ENCODE measurements around the gene SDF4. TPM values are rescaled to one million over a fixed set of nuclear protein-coding genes. Genes with fewer than 3 reads are reported as not detected.

The SDF4 gene
- total and polyA plus RNA-seq, 2 of the 13 experiments (the other 11 are each of a cell fraction or from before 2014, with no cell fraction given) = 80.8 to 107 TPM

GRCh38 chr1:1259951-1260600 is 28.3 kb upstream of the SDF4 start:
- intact Hi-C loops (cut with micrococcal nuclease; ENCODE audit: unreplicated experiment) = no loop called here
- H3K27ac ChIP-seq (ENCODE audit: extremely low read length, insufficient read depth, low read length) = no peak overlapping the region
- FAIRE-seq = no peak
- in situ Hi-C loops (cut with HindIII; ENCODE audit: extremely low pct_ligation_motif_present, low pct_unique_long_range_greater_than_20kb) = no loop called here
- H3K27me3 ChIP-seq (ENCODE audit: control insufficient read depth in 1 of 2, insufficient read depth in 2 of 2, low read length in 2 of 2) = no peaks in the 10 kb centered on the region
- DNase-seq (ENCODE audit: low spot score) = no peak
- no peak for ATAC-seq
- TF ChIP-seq FOXC1 (CRISPR knock-in tag; IDR thresholded peaks at IDR 0.05; ENCODE audit: borderline replicate concordance) (no peak), NAIF1 (CRISPR knock-in tag; IDR thresholded peaks at IDR 0.05; ENCODE audit: borderline replicate concordance) (no peak), MED1 (CRISPR knock-in tag; IDR thresholded peaks at IDR 0.05) (no peak), ZNF75D (CRISPR knock-in tag; IDR thresholded peaks at IDR 0.05; ENCODE audit: borderline replicate concordance) (no peak), HMG20B (CRISPR knock-in tag; conservative IDR thresholded peaks at IDR 0.05) (no peak), ZNF580 (CRISPR knock-in tag; IDR thresholded peaks at IDR 0.05; ENCODE audit: borderline replicate concordance, low read depth) (no peak), ZEB1 (IDR thresholded peaks at IDR 0.05; ENCODE audit: insufficient replicate concordance, low read depth) (no peak), DNMT3B (CRISPR knock-in tag; conservative IDR thresholded peaks at IDR 0.05) (no peak), CAMTA2 (CRISPR knock-in tag; IDR thresholded peaks at IDR 0.05; ENCODE audit: borderline replicate concordance) (no peak), SMYD3 (CRISPR knock-in tag; IDR thresholded peaks at IDR 0.05) (no peak), ZC3H4 (CRISPR knock-in tag; IDR thresholded peaks at IDR 0.05; ENCODE audit: borderline replicate concordance) (no peak)
- no peak overlapping the region for H3K4me3 ChIP-seq (replicated peaks in 1 of 3; ENCODE audit: insufficient read depth in 1 of 3, low read depth in 2 of 3, low read length in 3 of 3)
- no peak overlapping the region for H3K4me2 ChIP-seq (ENCODE audit: low read depth, low read length)
- H3K4me1 ChIP-seq (ENCODE audit: insufficient read depth, low read length) = no peaks in the 10 kb centered on the region
- ChIA-PET POLR2A (interaction anchor here (0.6 to 1.1 kb wide), 2 partner anchors 13 to 41 kb away, joined by 3 to 4 read pairs; partner anchors contain the start of gene UBE2J2), CTCF (ENCODE audit: low intra/inter-chr PET ratio, low total read pairs) (no interaction called here)
- no peak overlapping the region for H2AFZ ChIP-seq (ENCODE audit: low read length)
- BruUV-seq (replicated peaks) = no TSS peak
- H3K79me2 ChIP-seq (ENCODE audit: insufficient read depth, low read length) = no peaks in the 10 kb centered on the region
- peaks cover 17 to 62% of the 10 kb centered on the region in 2 experiments; a peak in 4 of 5 replicates for H3K36me3 ChIP-seq (replicated peaks in 1 of 2; ENCODE audit: control insufficient read depth in 1 of 2, insufficient read depth in 2 of 2, low read length in 2 of 2)
- H4K20me1 ChIP-seq (ENCODE audit: insufficient read depth, low read length) = no peaks in the 10 kb centered on the region
- no peaks in the 10 kb centered on the region for H3K9me3 ChIP-seq (ENCODE audit: low read length)
- WGBS (ENCODE audit: low lambda C conversion rate) = 98% methylated on average over 24 of the region's 26 CpGs
- no peak overlapping the region for H3K9ac ChIP-seq (ENCODE audit: insufficient read depth, low read depth, low read length)
